Transverse colon (tissue), 4 donors: ENCODE measurements around the gene ATG9B. TPM values are rescaled to one million over a fixed set of nuclear protein-coding genes. Genes with fewer than 3 reads are reported as not detected.

ENCODE experiments used
- DNase-seq: peaks from one replicate; pipeline ENCODE4 v3.0.0-alpha.2; 2019
- H3K27ac ChIP-seq, 4 donors: fragments of 200-600 bp; sonication (generic); 2 replicates each; pipeline ENCODE4 v1.5.1; 2016 to 2018; ENCODE audit warnings: inconsistent platforms in 4 of 4
- H3K27me3 ChIP-seq: fragments of 200-600 bp; sonication (generic); 2 replicates; pipeline ENCODE4 v1.5.1; 2017; ENCODE audit warnings: inconsistent platforms
- H3K36me3 ChIP-seq, 4 donors: fragments of 200-600 bp; sonication (generic); 2 replicates each; pipeline ENCODE4 v1.5.1; 2017 to 2019; ENCODE audit warnings: inconsistent platforms in 4 of 4
- H3K4me1 ChIP-seq, 4 donors: fragments of 200-600 bp; sonication (generic); 2 replicates each; pipeline ENCODE4 v1.5.1; 2017 to 2020; ENCODE audit warnings: inconsistent platforms in 4 of 4
- H3K4me3 ChIP-seq, 4 donors: fragments of 200-600 bp; sonication (generic); 1 replicate in 1 of 4; 2 replicates in 3 of 4; pipeline versions ENCODE4 v1.5.1 to v1.6.1; 2017 to 2019; ENCODE audit warnings: inconsistent platforms in 4 of 4
- H3K9me3 ChIP-seq, 2 donors: fragments of 200-600 bp; sonication (generic); 2 replicates each; pipeline ENCODE4 v1.5.1; 2017 to 2019; ENCODE audit warnings: inconsistent platforms in 2 of 2
- CTCF ChIP-seq, 5 experiments: fragments of 200-600 bp in 3 of 5; fragments of 450-650 bp in 2 of 5; sonication (generic) in 3 of 5; IDR thresholded peaks; 1 replicate in 2 of 5; 2 replicates in 3 of 5; pipeline ENCODE4 v1.5.1; 2016 to 2017; ENCODE audit warnings: antibody characterized with exemption in 5 of 5, inconsistent platforms in 3 of 5, mild to moderate bottlenecking in 2 of 5, moderate library complexity in 1 of 5
- EP300 ChIP-seq: sonication (generic); formaldehyde crosslinking; IDR thresholded peaks from one replicate; pipeline ENCODE4 v1.6.1; 2017; ENCODE audit warnings: antibody characterized with exemption, low read depth
- POLR2A ChIP-seq: fragments of 450-650 bp; IDR thresholded peaks from one replicate; pipeline ENCODE4 v1.6.1; 2016; ENCODE audit warnings: antibody characterized with exemption, mild to moderate bottlenecking, moderate library complexity
- POLR2AphosphoS5 ChIP-seq, 3 donors: sonication (generic); formaldehyde crosslinking; IDR thresholded peaks; one replicate each; pipeline ENCODE4 v1.6.1; 2016; ENCODE audit warnings: antibody characterized with exemption in 3 of 3
- WGBS, 2 donors: methylation state at CpG; one replicate each; pipeline ENCODE4 v1.1.5; 2018; ENCODE audit warnings: low coverage in 1 of 2; 5-methylcytosine and 5-hydroxymethylcytosine counted together
- in situ Hi-C, 4 donors: fragments of 200-750 bp; cut with MboI; loops; one replicate each; pipeline versions ENCODE4 v1.15.0 to v1.15.1; 2017; ENCODE audit warnings: low sequenced_read_pairs in 3 of 4, low pct_ligation_motif_present in 1 of 4, low pct_unique_long_range_greater_than_20kb in 1 of 4
- intact Hi-C: fragments of 100-400 bp; cut with DNase I; formaldehyde crosslinking; loops from one replicate; pipeline ENCODE4 v1.15.1; 2023; ENCODE audit warnings: low total_unique reads
- total RNA-seq, 4 donors: library from RNA; depleted of rRNA; stranded (reverse); fragments of >200 nt; gene quantifications; one replicate each; pipeline ENCODE4 v1.1.0, GENCODE V29; 2016

Gene ATG9B
- total RNA-seq, 4 donors from 2014 or later = 1.1 TPM; not detected in 3

- in situ Hi-C loops = loop anchor here (5.0 to 25.0 kb wide), 8 partner anchors 91 to 551 kb away; no protein-coding TSS in a partner anchor
- no peaks in the 10 kb centered on the region for H3K36me3 ChIP-seq
These were observed 35.8 kb downstream of the ATG9B start for GRCh38 chr7:150988230-150989226.

DNA sequence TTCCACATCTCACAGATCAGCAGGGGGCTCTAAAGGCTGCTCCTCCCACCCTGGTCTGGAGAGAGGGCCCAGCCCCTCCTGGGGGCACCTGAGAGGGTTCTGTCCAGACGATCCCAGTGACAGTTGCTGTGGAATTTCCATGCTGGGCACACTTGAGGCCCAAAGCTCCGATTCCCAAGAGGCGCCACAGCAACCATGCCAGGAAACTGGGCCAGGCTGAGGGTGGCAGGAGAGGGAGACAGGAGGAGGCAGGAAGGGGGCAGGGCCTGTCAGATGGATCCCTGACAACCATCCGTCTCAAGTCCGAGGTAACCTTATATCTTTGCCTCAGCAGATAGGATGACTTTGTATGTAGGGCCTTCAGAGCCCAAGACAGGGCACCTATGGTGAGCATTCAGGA is 37.7 kb downstream of the ATG9B start:
- no peaks in the 10 kb centered on the region for H3K36me3 ChIP-seq
- TF ChIP-seq CTCF (IDR thresholded peaks at IDR 0.05) (no peak), EP300 (no peak), POLR2AphosphoS5 (IDR thresholded peaks at IDR 0.05) (no peak), POLR2A (no peak)
- no peak for DNase-seq
- no peak overlapping the region for H3K4me3 ChIP-seq
- in situ Hi-C loops (loop anchor here (5.0 to 25.0 kb wide), 8 partner anchors 89 to 549 kb away; no protein-coding TSS in a partner anchor), intact Hi-C loops (loop anchor here (5.0 kb wide), 1 partner anchor 204 kb away; no protein-coding TSS in a partner anchor)
- H3K9me3 ChIP-seq = peaks cover 0 to 4% of the 10 kb centered on the region in 2 donors
- 58% methylated on average over 5 of the region's 5 CpGs; no CpG with 5 or more reads in 1 of the 2 donors for WGBS, 2 donors
- peaks cover 14% of the 10 kb centered on the region for H3K27me3 ChIP-seq
- no peak overlapping the region for H3K27ac ChIP-seq
- H3K4me1 ChIP-seq = peaks cover 6 to 19% (median 12%) of the 10 kb centered on the region in 4 donors

More at GRCh38 chr7:150988230-150989226, 35.8 kb downstream of the ATG9B start:
- Histone ChIP-seq H3K4me3 (no peak overlapping the region), H3K27ac (peak overlapping the region in 3 of 4 donors; percentile 2 to 57 (median 27)), H3K27me3 (peaks cover 7% of the 10 kb centered on the region), H3K4me1 (peaks cover 6 to 19% (median 12%) of the 10 kb centered on the region in 4 donors), H3K9me3 (peaks cover 0 to 4% of the 10 kb centered on the region in 2 donors)
- 9 to 30% methylated on average over 2 to 23 of the region's 31 CpGs for WGBS, 2 donors
- DNase-seq = peak; percentile 61
- intact Hi-C loops = loop anchor here (1.0 to 5.0 kb wide), 3 partner anchors 26 to 206 kb away; no protein-coding TSS in a partner anchor
- TF ChIP-seq CTCF (IDR thresholded peaks at IDR 0.05) = peak; percentile 85 to 92 (median 88)
- no peak for TF ChIP-seq POLR2AphosphoS5 (IDR thresholded peaks at IDR 0.05)
- TF ChIP-seq EP300 = no peak
- TF ChIP-seq POLR2A = no peak

DNA sequence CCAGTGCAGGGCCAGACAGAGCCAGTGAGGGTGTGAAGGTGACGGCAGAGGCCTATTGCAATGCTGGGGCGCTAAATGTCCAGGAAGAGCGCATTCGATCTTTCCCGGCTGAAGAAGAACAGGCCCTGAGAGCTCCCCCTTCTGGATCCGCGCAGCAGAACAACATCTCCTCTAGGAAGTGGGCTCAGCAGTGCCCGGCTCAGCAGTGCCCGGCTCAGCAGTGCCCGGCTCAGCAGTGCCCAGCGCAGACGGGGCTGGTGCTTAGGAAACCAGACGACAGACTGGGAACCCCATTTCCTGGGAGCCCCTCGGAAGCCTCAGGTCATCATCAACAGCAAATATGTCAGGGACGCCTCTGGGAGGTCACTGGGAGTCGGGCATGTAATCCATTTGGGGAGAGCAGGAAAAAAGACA is 38.2 kb downstream of the ATG9B start:
- intact Hi-C loops (loop anchor here (5.0 kb wide), 1 partner anchor 204 kb away; no protein-coding TSS in a partner anchor), in situ Hi-C loops (loop anchor here (5.0 to 25.0 kb wide), 8 partner anchors 89 to 549 kb away; no protein-coding TSS in a partner anchor)
- WGBS, 2 donors = 7% methylated on average over 15 of the region's 16 CpGs; no CpG with 5 or more reads in 1 of the 2 donors
- peaks cover 0 to 4% of the 10 kb centered on the region in 2 donors for H3K9me3 ChIP-seq
- H3K4me1 ChIP-seq = peaks cover 6 to 19% (median 12%) of the 10 kb centered on the region in 4 donors
- no peaks in the 10 kb centered on the region for H3K36me3 ChIP-seq
- peak; percentile 77 for DNase-seq
- no peak overlapping the region for H3K4me3 ChIP-seq
- peaks cover 17% of the 10 kb centered on the region for H3K27me3 ChIP-seq
- no peak overlapping the region for H3K27ac ChIP-seq
- TF ChIP-seq CTCF (IDR thresholded peaks at IDR 0.05) (peak; percentile 53 to 78 (median 69)), POLR2A (no peak)

- intact Hi-C loops (no loop called here), in situ Hi-C loops (loop anchor here (10.0 to 25.0 kb wide), 5 partner anchors 89 to 547 kb away; no protein-coding TSS in a partner anchor)
- Histone ChIP-seq H3K27me3 (peaks cover 39% of the 10 kb centered on the region), H3K36me3 (no peaks in the 10 kb centered on the region), H3K4me3 (no peak overlapping the region), H3K27ac (no peak overlapping the region), H3K4me1 (peaks cover 15 to 30% (median 19%) of the 10 kb centered on the region in 4 donors), H3K9me3 (no peaks in the 10 kb centered on the region)
- TF ChIP-seq POLR2A (no peak), EP300 (no peak), CTCF (IDR thresholded peaks at IDR 0.05) (no peak), POLR2AphosphoS5 (IDR thresholded peaks at IDR 0.05) (no peak)
- 0% methylated on average over 2 of the region's 2 CpGs; no CpG with 5 or more reads in 1 of the 2 donors for WGBS, 2 donors
- DNase-seq = no peak
These were observed 40.4 kb downstream of the ATG9B start for GRCh38 chr7:150983893-150984368.
